HG03469 (cell line): ENCODE data around the gene SNX25.
"Not testable (repeated sequence)": the region's sequence is repeated elsewhere in the genome, so short reads cannot be mapped to it uniquely, and the experiment has no call there.

ENCODE experiments used
- ATAC-seq: cut with Tn5 transposase; IDR thresholded peaks from one replicate; pipeline ENCODE4 v1.9.1; 2021; ENCODE audit warnings: mild to moderate bottlenecking, moderate library complexity, moderate number of reproducible peaks; ENCODE audit not compliant: unreplicated experiment

SNX25 gene

GRCh38 chr4:185258741-185259140 is 49.3 kb downstream of the SNX25 start:
- not testable (repeated sequence) for ATAC-seq

GRCh38 chr4:185259719-185260118 is 50.3 kb downstream of the SNX25 start:
- ATAC-seq = no peak

DNA sequence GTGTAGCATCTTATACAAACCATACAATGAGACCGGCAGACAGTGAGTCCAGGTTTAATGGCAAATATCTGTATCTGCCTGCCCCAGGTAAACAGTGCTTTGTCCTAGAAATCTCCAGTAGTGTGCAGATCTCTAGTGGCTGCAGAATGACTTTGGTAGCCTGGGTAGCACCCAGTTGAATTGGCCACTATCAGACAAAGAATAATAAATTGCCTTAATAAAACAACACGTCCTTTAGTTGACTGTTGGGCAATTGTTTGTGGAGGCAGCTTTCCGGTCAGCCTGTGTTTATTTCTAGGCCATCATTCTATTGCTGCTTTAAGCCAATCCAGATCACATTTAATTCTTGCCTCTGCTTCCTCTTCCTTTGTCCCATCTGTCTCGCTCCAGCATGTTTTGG is 52.5 kb downstream of the SNX25 start:
- ATAC-seq = no peak

- ATAC-seq = peak; percentile 39
These were observed 54.0 kb downstream of the SNX25 start for GRCh38 chr4:185263419-185263818.

DNA sequence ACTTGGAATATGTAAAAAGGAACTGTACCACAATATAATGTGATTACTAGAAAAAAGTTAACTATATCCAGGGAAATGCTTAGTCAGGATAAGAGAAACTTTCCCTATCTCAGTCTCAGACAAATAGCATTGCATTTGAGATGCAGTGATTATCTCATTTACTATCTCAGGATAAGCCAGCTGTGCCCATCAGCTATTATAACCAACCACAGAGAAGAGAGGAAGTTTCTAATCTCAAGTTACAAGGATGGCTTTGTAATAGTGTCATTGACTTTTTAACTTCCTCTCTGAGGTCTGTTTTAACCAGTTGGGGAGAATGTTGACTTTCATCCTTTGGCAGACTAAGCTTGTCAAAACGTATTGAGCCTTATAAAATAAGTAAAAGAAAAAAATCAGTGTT is 56.5 kb downstream of the SNX25 start:
- ATAC-seq = peak; percentile 80

GRCh38 chr4:185269286-185269685 is 59.9 kb downstream of the SNX25 start:
- ATAC-seq = no peak

DNA sequence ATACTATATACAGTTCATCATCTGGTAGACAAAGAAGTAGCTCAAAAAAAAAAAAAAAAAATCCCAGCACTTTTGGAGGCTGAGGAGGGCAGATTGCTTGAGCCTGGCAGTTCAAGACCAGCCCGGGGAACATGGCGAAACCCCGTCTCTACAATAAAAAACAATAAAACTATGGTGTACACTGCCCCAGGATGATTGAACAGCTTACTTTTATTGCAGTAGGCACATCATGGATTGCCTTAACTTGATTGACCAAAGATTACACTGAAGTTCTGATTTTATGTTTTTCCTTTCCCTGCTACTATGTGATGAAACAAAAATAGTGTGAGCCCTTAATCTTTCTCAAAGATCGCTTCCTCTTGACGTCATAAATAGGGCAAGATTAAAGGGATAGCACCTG is 60.6 kb downstream of the SNX25 start:
- no peak for ATAC-seq

- ATAC-seq = no peak
These were observed 61.5 kb downstream of the SNX25 start for GRCh38 chr4:185270885-185271284.

DNA sequence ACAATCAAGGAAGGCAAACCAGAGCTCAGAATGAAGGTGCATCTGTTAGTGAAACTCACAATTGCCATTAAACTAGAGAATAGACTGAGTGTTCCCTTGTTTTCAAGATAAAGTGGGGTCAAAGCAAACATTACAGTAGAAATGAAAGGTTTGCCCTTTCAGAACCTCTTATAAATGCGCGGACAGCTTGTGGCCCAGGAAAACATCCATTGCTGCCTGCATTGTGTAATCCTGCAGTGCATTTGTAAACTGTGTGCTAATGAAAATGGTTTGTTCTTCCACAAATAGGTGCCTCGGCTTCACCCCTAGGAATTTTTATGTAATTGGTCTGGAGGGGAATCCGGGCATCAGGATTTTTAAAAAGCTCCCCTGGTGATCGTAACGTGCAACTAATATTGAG is 62.8 kb downstream of the SNX25 start:
- no peak for ATAC-seq

DNA sequence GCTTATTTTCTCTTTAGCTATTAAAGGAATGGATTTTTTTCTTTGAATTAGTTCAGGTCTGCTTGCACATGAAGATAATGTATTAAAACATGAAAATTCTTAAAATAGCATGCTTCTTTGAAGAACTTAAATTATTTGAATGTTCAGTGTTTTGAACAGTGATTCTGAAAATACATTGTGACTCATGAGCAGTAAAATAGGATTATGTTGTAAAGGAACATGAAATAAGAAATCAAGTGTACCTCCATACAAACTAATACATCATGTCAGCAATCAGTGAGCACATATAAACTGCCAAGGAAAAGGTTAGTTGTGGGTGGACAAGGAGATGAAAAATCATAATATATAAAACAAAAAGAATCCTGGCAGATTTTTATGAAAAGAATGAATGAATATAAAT is 66.1 kb downstream of the SNX25 start:
- ATAC-seq = no peak

GRCh38 chr4:185276036-185276435 is 66.6 kb downstream of the SNX25 start:
- no peak for ATAC-seq

DNA sequence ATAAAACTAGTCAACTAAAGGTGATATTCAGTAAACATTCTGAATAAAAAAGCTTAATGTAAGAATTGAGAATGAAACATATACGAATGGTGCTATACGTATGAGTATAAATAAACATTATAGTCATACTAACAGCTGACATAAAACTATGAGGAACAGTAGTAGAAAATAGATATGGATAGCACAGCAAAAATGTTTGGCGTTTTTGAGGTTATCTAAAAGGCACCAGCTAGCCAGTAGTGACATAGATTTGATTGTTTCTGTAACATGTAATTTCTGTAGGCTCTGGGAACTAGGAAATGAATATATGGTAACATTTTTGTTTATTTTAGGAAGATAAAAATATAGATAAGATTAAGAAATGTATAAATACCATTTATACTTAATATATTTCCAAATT is 69.3 kb downstream of the SNX25 start:
- ATAC-seq = no peak

DNA sequence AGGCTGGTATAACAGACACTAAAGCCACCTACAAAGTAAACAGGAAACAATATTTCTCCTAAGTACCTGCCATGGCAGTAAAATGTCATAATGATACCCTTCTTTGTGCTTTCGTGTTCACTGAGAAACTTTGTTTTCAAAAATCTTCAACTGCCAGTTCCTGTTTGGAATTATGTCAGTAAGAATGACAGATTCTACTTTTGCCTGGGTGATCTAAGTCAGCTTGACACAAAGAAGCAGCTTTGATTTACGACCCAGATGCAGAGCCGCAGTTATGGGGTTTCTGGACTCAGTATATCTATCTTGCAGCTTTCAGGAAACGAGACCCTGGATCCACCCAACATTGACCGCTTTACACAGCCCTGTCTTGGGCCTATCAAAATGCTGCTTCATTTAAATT is 71.2 kb downstream of the SNX25 start:
- no peak for ATAC-seq

- ATAC-seq = no peak
These were observed 73.6 kb downstream of the SNX25 start for GRCh38 chr4:185282968-185283367.

- ATAC-seq = no peak
These were observed 74.3 kb downstream of the SNX25 start for GRCh38 chr4:185283723-185284122.

- no peak for ATAC-seq
These were observed 76.4 kb downstream of the SNX25 start for GRCh38 chr4:185285632-185286393.

DNA sequence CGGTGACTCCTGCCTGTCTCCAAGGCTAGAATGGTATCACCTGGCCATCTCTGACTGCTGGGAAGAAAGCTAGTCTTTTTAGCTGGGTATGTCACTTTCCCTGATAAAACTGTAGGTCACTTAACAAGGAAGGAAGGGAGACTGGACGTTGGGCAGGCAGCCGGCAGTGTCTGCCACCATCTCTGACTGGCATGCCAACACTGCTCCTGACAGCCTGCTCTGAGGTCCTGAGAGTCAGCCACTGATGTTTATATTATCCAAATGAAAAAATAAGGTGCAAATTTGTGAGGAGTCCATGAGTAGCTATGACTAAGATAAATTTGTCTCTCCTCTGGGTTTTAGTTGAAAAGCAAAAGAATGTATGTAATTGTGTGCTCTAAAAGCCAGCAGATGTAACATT is 77.2 kb downstream of the SNX25 start:
- ATAC-seq = no peak

DNA sequence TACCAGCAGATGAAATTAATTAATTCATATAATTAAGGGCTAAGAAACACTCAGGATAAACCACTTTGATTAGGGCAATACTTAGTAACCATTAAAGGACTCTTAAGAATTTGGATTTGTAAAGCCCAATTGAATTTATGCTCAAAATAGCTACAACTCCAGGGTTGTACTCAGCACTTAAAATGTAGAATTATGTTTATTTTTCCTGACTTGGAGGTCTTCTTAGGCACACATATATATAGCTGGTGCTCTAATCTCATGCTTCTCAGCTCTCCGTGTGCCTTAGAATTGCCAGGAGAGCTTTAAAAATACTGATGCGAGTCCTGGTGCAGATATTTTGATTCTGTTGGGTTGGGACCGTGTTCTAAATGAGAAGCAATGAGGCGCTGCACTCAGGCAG is 77.6 kb downstream of the SNX25 start:
- no peak for ATAC-seq

DNA sequence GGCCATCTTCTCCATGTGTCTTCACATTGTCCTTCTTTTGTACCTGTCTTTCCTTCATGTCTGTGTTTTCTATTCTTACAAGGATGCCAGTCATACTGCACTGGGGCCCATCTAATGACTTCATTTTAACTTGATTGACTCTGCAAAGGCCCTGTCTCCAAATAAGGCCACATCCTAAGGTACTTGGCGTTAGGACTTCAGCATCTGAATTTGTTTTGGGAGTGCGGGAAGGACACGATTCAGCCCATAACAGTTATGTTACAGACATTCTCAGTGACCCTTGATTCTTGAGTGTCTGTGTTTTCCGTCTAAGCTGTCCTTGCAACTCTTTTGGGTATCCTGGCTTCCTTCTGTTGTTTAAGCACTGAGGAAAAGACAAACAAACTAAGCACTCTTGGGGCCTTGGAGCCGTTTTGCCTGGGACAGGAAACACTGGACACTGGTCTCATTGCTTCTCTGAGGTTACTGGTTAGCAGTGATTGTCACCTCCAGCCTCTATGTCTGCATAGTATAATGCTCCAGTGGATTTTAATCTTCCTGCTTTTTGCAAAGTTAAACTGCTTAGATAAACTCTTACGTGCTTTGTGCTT is 80.7 kb downstream of the SNX25 start:
- no peak for ATAC-seq

DNA sequence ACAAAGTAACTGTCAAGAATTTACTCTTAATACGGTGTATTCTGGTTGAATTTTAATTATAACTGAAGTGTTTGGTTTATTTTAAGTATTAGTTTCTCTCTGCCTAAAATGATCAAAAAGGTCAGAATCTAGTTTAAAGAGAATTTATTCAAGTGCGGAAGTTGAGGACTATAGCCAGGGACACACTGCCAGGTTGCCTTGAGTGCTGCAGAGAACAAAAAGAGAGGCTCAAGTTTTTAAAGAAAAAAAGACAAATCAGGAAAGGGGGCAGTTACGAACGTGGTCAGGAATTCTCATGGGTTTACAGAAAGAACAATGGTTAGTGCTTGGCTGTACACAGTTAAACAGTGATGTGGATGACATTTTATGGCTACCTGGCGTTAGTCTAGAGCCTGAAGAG is 81.3 kb downstream of the SNX25 start:
- ATAC-seq = no peak

DNA sequence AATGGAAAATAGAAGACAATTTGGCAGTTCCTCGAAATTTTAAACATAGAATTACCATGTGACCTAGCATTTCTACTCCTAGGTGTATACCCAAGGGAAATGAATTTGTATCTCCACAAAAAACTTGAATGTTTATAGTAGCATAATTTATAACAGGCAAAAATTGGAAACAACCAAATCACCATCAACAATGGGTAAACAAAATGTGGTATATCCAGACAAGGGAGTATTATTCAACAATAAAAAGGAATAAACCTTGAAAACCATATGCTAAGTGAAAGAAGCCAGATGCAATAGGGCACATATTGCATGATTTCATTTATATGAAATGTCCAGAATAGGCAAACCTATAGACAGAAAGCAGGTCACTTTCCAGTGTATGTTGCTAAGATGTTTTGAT is 83.8 kb downstream of the SNX25 start:
- ATAC-seq = no peak

- no peak for ATAC-seq
These were observed 87.5 kb downstream of the SNX25 start for GRCh38 chr4:185296665-185297460.
